ENCODE results near the gene PUS10. TPM values are rescaled to one million over a fixed set of nuclear protein-coding genes. Genes with fewer than 3 reads are reported as not detected.
"Not testable (repeated sequence)": the region's sequence is repeated elsewhere in the genome, so short reads cannot be mapped to it uniquely, and the experiment has no call there.

The PUS10 gene
- total and polyA plus RNA-seq, 2 of the 8 experiments (the other 6 are each of a cell fraction or from before 2014, with no cell fraction given) = 1.3 to 3.1 TPM

DNA sequence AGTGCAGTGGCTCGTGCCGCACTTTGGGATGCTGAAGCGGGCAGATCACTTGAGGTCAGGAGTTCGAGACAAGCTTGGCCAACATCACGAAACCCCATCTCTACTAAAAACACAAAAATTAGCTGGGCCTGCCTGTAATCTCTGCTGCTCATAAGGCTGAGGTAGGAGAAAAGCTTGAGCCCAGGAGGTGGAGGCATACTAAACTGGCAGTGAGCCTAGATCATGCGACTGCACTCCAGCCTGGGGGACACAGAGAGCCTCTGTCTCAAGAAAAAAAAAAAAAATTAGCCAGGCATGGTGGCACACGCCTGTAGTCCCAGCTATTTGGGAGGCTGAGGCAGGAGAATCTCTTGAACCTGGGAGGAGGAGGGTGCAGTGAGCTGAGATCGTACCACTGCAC lies 30.4 kb downstream of the PUS10 start:
- H3K79me2 ChIP-seq (ENCODE audit: control insufficient read depth in 1 of 2, insufficient read depth in 2 of 2, low read length in 2 of 2); H3K36me3 ChIP-seq (ENCODE audit: control insufficient read depth in 2 of 4, insufficient read depth in 4 of 4, low read length in 3 of 4); H2BK12ac ChIP-seq (ENCODE audit: low read depth, low read length); H3K4me1 ChIP-seq (replicated peaks in 1 of 4; ENCODE audit: control insufficient read depth in 3 of 4, insufficient read depth in 4 of 4, low read length in 3 of 4); H4K5ac ChIP-seq (ENCODE audit: insufficient read length, low read depth, low read length); H3K4ac ChIP-seq (replicated peaks; ENCODE audit: insufficient read length, low read depth, low read length); H2AK5ac ChIP-seq (ENCODE audit: low read depth, low read length); H4K91ac ChIP-seq (replicated peaks; ENCODE audit: insufficient read length, low read length); H3K27me3 ChIP-seq (replicated peaks in 1 of 4; ENCODE audit: control insufficient read depth in 3 of 4, extremely low read depth in 1 of 4, insufficient read depth in 3 of 4, low read length in 3 of 4); H2BK15ac ChIP-seq (ENCODE audit: low read length); H3K56ac ChIP-seq (replicated peaks; ENCODE audit: insufficient read length, low read depth, low read length); POLR2A ChIA-PET (ENCODE audit: partially characterized antibody); H2BK20ac ChIP-seq (ENCODE audit: low read length); FAIRE-seq; DNase-seq (ENCODE audit: low read depth in 1 of 2, low spot score in 2 of 2); H3K9ac ChIP-seq (replicated peaks in 1 of 4; ENCODE audit: extremely low read depth in 1 of 4, low read depth in 3 of 4, low read length in 3 of 4); H4K8ac ChIP-seq (ENCODE audit: extremely low read depth, insufficient read depth, low read length); H3K18ac ChIP-seq (ENCODE audit: extremely low read depth, low read length); H3K14ac ChIP-seq (ENCODE audit: insufficient read length); H3K27ac ChIP-seq (ENCODE audit: low read depth, low read length); H2AFZ ChIP-seq (ENCODE audit: low read length); H2BK120ac ChIP-seq (replicated peaks; ENCODE audit: low read depth, low read length); H3K4me3 ChIP-seq (ENCODE audit: extremely low read depth in 1 of 4, insufficient read depth in 2 of 4, low read depth in 3 of 4, low read length in 4 of 4); H3K79me1 ChIP-seq (ENCODE audit: low read depth, low read length); H3K23ac ChIP-seq (ENCODE audit: insufficient read length); H3K4me2 ChIP-seq (ENCODE audit: insufficient read depth in 1 of 2, low read depth in 2 of 2, low read length in 2 of 2); H3K23me2 ChIP-seq (ENCODE audit: low read depth, low read length); H4K20me1 ChIP-seq (replicated peaks in 1 of 2; ENCODE audit: control insufficient read depth in 1 of 2, insufficient read depth in 2 of 2, low read length in 2 of 2); H2BK5ac ChIP-seq (ENCODE audit: low read depth, low read length): not testable (repeated sequence)
- CTCF ChIA-PET (ENCODE audit: partially characterized antibody) = interaction anchor here (0.6 to 1.7 kb wide), 5 partner anchors 11 to 244 kb away, joined by 3 to 12 read pairs (median 3); no protein-coding TSS in a partner anchor
- 88% methylated on average over 7 of the region's 8 CpGs; no CpG with 5 or more reads in 1 of the 2 experiments for WGBS, 2 experiments (ENCODE audit: extremely low coverage in 1 of 2, insufficient coverage in 1 of 2, insufficient read length in 1 of 2, insufficient replicate concordance in 2 of 2, low coverage in 1 of 2, low lambda C conversion rate in 2 of 2, missing lambda C conversion rate in 1 of 2)
- H3K9me3 ChIP-seq (ENCODE audit: insufficient read depth in 2 of 2, low read depth in 1 of 2, low read length in 1 of 2) = peaks cover 7 to 10% of the 10 kb centered on the region in 2 experiments
